Stimulated activated CD8-positive, alpha-beta memory T cell treated with anti-CD3 and anti-CD28 coated beads, Interleukin-15, amount 100 ng/mL, for 48 hours (primary cell): ENCODE data around the gene MYL3.

Experiments used
- DNase-seq, 2 donors: peaks; one replicate each; pipeline ENCODE4 v3.0.0-alpha.2; 2020; ENCODE audit warnings: low read depth in 2 of 2

Gene MYL3

GRCh38 chr3:46865031-46865507 lies 1.8 kb upstream of the MYL3 start:
- DNase-seq: no peak

- DNase-seq: no peak
Observed at GRCh38 chr3:46864061-46864881, 1.0 kb upstream of the MYL3 start.

GRCh38 chr3:46862369-46863025 lies 747 bp downstream of the MYL3 start:
- no peak for DNase-seq

- DNase-seq: no peak
Observed at GRCh38 chr3:46861605-46862368, 1.5 kb downstream of the MYL3 start.

GRCh38 chr3:46860810-46861604 lies 2.2 kb downstream of the MYL3 start:
- DNase-seq: no peak

- DNase-seq: no peak
Observed at GRCh38 chr3:46860017-46860809, 3.0 kb downstream of the MYL3 start.

GRCh38 chr3:46859001-46859710 lies 4.1 kb downstream of the MYL3 start:
- DNase-seq: no peak

GRCh38 chr3:46858456-46858855 lies 4.8 kb downstream of the MYL3 start:
- DNase-seq: no peak

GRCh38 chr3:46857485-46858341 lies 5.5 kb downstream of the MYL3 start:
- DNase-seq: no peak

GRCh38 chr3:46856576-46857471 lies 6.4 kb downstream of the MYL3 start:
- DNase-seq: no peak

- no peak for DNase-seq
Observed at GRCh38 chr3:46854555-46854991, 8.7 kb downstream of the MYL3 start.

- DNase-seq: no peak
Observed at GRCh38 chr3:46853441-46854415, 9.5 kb downstream of the MYL3 start.

- DNase-seq: no peak
Observed at GRCh38 chr3:46852839-46853355, 10.3 kb downstream of the MYL3 start.

GRCh38 chr3:46852334-46852720 lies 10.9 kb downstream of the MYL3 start:
- DNase-seq: no peak

- no peak for DNase-seq
Observed at GRCh38 chr3:46851364-46852333, 11.6 kb downstream of the MYL3 start.

GRCh38 chr3:46850468-46850779 lies 12.8 kb downstream of the MYL3 start:
- no peak for DNase-seq
